HG02884 (cell line): ENCODE measurements around the gene RAVER2.
A peak's percentile ranks its signal among the peaks of the same experiment; 100 is the strongest.
"Not testable (repeated sequence)": the region's sequence is repeated elsewhere in the genome, so short reads cannot be mapped to it uniquely, and the experiment has no call there.

Source experiments
- ATAC-seq: cut with Tn5 transposase; IDR thresholded peaks from one replicate; pipeline ENCODE4 v1.9.1; 2021; ENCODE audit warnings: mild to moderate bottlenecking, moderate library complexity; ENCODE audit not compliant: unreplicated experiment

Gene RAVER2

GRCh38 chr1:64744492-64745180, at the start of gene RAVER2:
RAVER2 (plus strand) TSS chr1:64745075; CDS start chr1:64745173, 98 bp downstream.
- ATAC-seq = peak; percentile 51

DNA sequence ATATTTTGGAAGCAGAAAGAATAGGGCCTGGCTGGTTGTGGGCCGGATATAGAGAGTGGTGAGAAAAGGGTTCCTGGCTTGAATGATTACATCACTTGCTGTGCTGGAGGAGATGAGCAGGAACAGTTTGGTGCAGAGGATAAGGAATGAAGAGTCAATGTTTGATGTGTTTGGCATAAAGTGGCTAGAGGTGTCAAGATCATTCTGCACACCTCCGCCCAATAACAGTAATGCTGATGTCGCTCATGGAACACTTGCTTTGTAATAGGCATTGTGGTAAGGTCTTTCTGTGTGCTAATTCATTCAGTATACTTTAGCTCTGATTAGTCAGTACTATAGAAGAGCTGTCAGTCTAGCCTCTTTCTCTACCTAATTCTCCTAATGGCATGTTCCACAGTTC, 48.0 kb upstream of the RAVER2 start:
- no peak for ATAC-seq

- no peak for ATAC-seq
Measured at GRCh38 chr1:64699327-64699726, 45.5 kb upstream of the RAVER2 start.

DNA sequence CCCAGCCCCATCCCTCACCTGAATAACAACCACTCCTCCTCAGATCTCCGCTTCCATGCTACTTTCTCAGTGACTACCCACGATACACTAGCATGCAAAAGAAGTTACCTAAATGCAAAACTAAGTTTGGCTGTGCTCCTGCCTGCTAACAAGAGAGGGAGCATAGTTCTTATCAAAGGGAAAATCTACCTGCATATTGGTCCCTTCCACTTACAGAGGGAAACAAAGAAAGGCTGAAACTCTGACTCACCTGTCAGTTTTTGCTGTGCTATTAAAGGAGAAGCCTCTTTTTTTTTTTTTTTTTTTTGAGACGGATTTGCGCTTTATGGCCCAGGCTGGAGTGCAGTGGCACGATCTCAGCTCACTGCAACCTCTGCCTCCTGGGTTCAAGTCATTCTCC, 43.8 kb upstream of the RAVER2 start:
- no peak for ATAC-seq

DNA sequence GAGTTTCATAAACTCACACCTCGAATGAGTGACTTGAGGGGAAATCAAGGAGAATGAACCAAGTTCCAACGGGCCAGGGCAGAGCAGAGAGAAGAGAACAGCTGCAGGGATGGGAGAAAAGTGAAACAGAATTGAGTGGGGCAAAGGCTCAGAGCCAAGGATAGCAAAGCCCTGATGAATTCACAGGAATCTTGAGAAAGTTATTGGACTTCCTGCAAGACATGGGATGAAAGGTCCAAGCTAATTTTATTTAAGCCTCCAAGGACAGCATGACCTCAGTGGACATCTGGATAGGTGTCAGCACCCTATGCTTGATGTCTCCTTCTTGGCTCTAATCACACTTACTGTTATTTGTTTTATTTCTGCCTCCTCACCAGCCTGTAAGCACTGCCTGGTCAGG, 43.0 kb upstream of the RAVER2 start:
- no peak for ATAC-seq

DNA sequence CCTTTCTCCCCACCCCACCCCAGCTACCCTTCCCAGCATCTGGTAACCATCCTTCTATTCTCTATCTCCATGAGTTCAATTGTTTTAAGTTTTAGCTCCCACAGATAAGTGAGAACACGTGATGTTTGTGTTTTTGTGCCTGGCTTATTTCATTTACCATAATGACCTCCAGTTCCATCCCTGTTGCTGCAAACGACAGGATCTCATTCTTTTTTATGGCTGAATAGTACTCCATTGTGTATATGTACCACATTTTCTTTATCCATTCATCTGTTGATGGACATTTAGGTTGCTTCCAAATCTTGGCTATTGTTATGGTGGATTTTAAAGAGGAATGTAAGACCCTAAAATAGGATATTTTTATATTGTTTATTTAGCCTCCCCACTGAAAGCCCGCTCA, 42.2 kb upstream of the RAVER2 start:
- not testable (repeated sequence) for ATAC-seq

DNA sequence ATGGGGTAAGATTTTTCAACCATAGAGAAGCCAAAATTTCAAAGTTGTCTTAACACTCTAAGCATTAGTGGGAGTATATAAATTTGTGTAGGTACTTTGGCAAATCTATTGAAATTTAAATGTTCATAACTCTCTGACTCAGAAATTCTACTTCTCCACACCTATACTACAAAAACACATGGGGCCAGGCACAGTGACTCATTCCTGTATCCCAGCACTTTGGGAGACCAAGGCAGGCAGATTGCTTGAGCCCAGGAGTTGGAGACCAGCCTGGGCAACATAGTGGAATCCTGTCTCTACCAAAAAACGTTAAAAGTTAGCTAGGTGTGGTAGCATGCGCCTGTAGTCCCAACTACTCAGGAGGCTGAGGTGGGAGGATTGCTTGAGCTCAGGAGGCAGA, 41.3 kb upstream of the RAVER2 start:
- ATAC-seq = no peak

- ATAC-seq = no peak
Measured at GRCh38 chr1:64705591-64705990, 39.3 kb upstream of the RAVER2 start.

DNA sequence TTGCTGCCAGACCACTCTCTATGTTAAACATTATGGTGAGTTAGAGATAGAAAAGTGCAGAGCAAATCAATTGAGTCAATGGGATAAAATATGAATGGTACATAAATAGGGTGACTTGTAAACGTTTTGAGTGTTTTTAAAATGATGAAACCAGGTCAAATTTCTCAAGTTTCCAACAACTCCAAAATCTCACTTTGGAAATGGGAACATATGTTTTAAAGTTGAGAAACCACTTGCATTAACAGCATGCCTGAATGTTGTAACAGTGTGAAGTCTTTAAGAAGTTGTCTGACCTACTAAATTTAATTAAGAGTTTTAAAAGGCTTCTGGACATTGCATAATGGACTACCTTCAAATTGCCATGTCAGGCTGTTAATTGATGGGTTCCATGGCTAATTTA, 33.6 kb upstream of the RAVER2 start:
- ATAC-seq = no peak

GRCh38 chr1:64712049-64712448, 32.8 kb upstream of the RAVER2 start:
- ATAC-seq = no peak

DNA sequence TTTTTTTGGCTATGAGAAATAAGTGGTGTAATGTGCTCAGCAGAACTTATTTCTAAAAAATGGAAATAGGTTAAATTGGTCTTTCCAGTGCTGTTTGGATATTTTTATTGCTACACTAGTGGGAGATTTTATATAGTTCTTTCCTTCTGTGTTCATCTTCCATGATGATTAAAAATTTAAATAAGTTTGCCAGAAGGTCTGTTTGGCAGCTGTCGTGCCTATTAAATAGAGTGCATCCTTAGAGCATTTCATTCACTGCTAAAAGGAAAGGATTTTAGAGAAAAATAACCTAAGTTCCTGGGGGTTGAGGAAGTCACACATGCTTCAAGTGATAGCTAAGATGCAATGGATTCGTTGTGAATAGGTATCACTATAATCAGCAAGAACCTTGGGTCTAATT, 29.7 kb upstream of the RAVER2 start:
- no peak for ATAC-seq

DNA sequence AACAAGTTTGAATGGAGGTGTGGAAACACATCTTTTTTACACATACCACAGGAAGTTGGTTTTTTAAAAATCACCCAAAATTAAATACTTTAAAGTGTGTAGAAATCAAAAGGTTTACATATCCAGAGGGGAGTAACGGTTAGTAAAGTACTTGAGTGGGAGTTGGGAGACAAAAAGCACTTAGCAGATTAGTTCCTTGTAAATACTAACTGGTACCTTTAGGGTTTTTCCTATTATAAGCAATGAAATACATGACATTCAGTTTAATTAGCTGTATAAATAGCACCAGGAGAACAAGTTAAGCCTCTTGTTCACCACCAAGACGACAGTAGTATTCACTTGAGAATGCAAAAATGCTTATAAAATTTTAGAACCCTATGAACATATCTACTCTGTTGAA, 23.7 kb upstream of the RAVER2 start:
- ATAC-seq = no peak

- no peak for ATAC-seq
Measured at GRCh38 chr1:64721576-64722145, 23.2 kb upstream of the RAVER2 start.

- ATAC-seq = no peak
Measured at GRCh38 chr1:64727861-64728260, 17.0 kb upstream of the RAVER2 start.

DNA sequence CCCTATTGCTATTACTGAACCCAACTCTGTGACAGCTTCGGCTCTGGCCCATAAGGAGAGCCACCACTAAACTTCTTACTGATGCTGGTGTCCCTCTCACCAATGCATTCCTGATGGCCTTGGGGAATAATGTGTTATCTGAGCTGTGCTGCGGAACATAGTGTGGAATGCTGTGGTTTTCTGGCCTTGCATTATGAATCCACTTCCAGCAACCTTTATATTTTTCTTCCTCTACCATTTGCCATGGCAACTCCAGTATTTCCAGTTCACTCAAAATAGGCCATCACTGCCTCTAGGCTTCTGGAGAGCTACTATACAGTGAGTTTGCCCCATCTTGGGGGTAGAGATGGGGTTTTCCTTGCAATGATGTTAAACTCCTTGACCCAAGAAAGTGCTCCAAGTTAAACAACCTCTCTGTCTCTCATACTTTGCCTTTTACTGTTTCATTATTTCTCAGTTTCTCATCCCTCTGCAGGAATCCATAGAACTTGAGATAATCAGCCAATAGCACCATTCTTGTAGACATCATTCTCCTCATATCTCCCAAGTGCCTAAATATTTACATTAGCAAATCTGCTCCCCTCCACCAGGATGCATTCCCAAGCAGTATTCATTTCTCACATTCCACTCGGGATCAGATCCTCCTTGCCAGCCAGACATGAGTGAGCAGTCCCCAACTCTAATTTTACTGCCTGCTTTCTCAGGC, 11.1 kb upstream of the RAVER2 start:
- ATAC-seq = no peak

GRCh38 chr1:64734287-64734652, 10.6 kb upstream of the RAVER2 start:
- ATAC-seq = no peak

GRCh38 chr1:64740687-64741086, 4.2 kb upstream of the RAVER2 start:
- not testable (repeated sequence) for ATAC-seq

- no peak for ATAC-seq
Measured at GRCh38 chr1:64743954-64744491, 852 bp upstream of the RAVER2 start.

- ATAC-seq = peak; percentile 28
Measured at GRCh38 chr1:64745181-64745985, 508 bp downstream of the RAVER2 start.

- ATAC-seq = no peak
Measured at GRCh38 chr1:64745986-64746940, 1.4 kb downstream of the RAVER2 start.
